Left ventricle myocardium inferior (tissue), 1 donor: Measurements from ENCODE around the gene SPATA24. TPM values are rescaled to one million over a fixed set of nuclear protein-coding genes. Genes with fewer than 3 reads are reported as not detected.

Experiments
- DNase-seq: peaks from one replicate; pipeline ENCODE4 v3.0.0-alpha.2; 2020
- H3K27ac ChIP-seq: fragments of 200-600 bp; replicated peaks from 2 replicates; pipeline ENCODE4 v1.8.0; 2021
- H3K27me3 ChIP-seq: fragments of 200-600 bp; 2 replicates; pipeline ENCODE4 v1.8.0; 2021; ENCODE audit warnings: low read depth
- H3K36me3 ChIP-seq: fragments of 200-600 bp; 2 replicates; pipeline ENCODE4 v1.8.0; 2021
- H3K4me1 ChIP-seq: fragments of 200-600 bp; 2 replicates; pipeline ENCODE4 v1.8.0; 2021
- H3K4me3 ChIP-seq: fragments of 200-600 bp; 2 replicates; pipeline ENCODE4 v1.8.0; 2021; ENCODE audit warnings: mild to moderate bottlenecking, moderate library complexity
- H3K9me3 ChIP-seq: fragments of 200-600 bp; replicated peaks from 2 replicates; pipeline ENCODE4 v1.8.0; 2021
- intact Hi-C: fragments of 100-400 bp; cut with micrococcal nuclease; formaldehyde crosslinking; loops from one replicate; pipeline ENCODE4 v1.11.0; 2022
- total RNA-seq: library from RNA; stranded (reverse); fragmentation: NEBNext Ultra II Directional; extraction: Animal tissue kit (Norgen Biotek cat#: 25700); gene quantifications from one replicate; pipeline ENCODE4 v1.2.1, GENCODE V29; 2021
- TF ChIP-seq, protein P1 (sequence below): fragments of 200-600 bp; IDR thresholded peaks from 2 replicates; pipeline ENCODE4 v1.8.0; 2021; ENCODE audit warnings: antibody characterized with exemption, mild to moderate bottlenecking, borderline replicate concordance
- donor health status: DM: no; HTN: yes; CAD: no; lungs with severe emphysema.

The SPATA24 gene
- total RNA-seq, 1 donor from 2014 or later, result 15.7 TPM

- Histone ChIP-seq H3K4me3 (no peak overlapping the region), H3K9me3 (no peaks in the 10 kb centered on the region), H3K4me1 (peaks cover 35% of the 10 kb centered on the region), H3K27ac (no peak overlapping the region), H3K27me3 (no peaks in the 10 kb centered on the region), H3K36me3 (peaks cover 47% of the 10 kb centered on the region)
- TF ChIP-seq, protein P1, sequence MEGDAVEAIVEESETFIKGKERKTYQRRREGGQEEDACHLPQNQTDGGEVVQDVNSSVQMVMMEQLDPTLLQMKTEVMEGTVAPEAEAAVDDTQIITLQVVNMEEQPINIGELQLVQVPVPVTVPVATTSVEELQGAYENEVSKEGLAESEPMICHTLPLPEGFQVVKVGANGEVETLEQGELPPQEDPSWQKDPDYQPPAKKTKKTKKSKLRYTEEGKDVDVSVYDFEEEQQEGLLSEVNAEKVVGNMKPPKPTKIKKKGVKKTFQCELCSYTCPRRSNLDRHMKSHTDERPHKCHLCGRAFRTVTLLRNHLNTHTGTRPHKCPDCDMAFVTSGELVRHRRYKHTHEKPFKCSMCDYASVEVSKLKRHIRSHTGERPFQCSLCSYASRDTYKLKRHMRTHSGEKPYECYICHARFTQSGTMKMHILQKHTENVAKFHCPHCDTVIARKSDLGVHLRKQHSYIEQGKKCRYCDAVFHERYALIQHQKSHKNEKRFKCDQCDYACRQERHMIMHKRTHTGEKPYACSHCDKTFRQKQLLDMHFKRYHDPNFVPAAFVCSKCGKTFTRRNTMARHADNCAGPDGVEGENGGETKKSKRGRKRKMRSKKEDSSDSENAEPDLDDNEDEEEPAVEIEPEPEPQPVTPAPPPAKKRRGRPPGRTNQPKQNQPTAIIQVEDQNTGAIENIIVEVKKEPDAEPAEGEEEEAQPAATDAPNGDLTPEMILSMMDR, result peak; percentile 90
- intact Hi-C loops, result loop anchor here (2.0 kb wide), 1 partner anchor 90 kb away; no protein-coding TSS in a partner anchor
- no peak for DNase-seq
Observed at GRCh38 chr5:139422307-139422893, 18.5 kb upstream of the SPATA24 start.

DNA sequence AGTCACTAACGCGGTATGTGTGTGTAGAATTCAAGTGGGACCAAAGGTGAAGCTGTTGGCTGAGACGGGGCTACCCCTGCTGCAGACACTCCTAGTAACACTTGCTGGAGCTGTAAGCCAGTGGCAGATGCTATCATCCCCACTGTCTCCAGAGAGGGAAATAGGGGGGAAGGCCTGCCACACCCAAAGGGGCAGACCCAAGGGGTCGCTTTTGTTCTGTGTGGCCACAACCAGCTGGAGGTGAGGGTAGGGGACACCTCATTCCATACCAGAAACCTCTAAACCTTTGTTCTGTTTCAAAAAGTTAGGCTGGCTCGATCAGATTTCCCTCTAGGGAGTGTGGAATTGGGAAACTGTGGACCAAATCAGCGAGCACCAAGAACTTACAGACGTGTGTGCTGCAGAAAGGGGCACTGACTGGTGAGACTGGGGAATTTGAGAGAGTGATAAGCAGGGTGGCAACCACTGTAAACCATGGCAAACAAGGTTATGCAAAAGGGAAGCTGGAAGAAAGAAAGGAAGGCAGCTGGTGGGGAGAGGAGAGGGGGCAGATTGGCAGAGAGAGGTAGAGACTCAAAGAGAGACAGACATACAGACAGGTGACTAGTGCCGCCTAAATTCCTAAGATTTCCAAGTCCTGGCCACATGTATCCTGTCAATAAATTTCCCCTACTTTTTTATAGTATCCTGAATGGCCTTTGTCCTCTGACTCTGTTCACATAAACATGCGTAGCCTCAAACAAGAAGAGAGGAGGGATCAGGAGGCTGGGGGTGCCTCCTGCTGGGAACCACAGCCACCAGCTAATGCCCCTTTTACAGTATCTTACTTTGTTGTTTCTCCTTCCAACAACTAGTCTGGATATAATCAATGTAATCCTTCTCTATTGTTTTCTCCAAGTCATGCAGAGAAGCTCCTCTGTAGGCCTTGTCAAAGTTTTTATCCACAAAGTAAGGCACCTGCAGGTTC lies 15.6 kb upstream of the SPATA24 start:
- DNase-seq, result no peak
- H3K9me3 ChIP-seq, result no peaks in the 10 kb centered on the region
- H3K27me3 ChIP-seq, result no peaks in the 10 kb centered on the region
- peaks cover 64% of the 10 kb centered on the region for H3K4me1 ChIP-seq
- intact Hi-C loops, result no loop called here
- peak overlapping the region; percentile 17 for H3K4me3 ChIP-seq
- peak overlapping the region; percentile 91 for H3K27ac ChIP-seq
- peaks cover 18% of the 10 kb centered on the region for H3K36me3 ChIP-seq
- TF ChIP-seq, protein P1, result no peak

DNA sequence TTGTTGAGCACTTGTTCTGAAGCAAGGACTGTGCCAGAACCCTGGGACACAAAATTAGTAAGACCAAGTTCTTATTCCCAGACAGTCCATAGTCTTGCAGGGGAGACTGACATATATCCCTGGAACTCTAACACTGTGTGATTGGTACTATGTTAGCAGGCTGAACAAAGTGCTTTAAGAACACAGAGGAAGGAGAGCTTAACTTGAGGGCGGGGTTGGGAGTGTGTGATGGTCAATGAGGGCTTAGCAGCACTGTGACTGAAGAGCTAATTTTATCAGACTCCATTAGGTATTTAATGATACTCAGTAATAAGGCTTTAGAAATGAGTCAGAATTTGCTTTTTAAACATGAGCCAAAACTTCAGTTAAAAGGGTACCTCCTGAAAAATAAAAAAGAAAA lies 14.9 kb upstream of the SPATA24 start:
- no peaks in the 10 kb centered on the region for H3K27me3 ChIP-seq
- TF ChIP-seq, protein P1, result no peak
- no peaks in the 10 kb centered on the region for H3K9me3 ChIP-seq
- DNase-seq, result no peak
- H3K36me3 ChIP-seq, result peaks cover 11% of the 10 kb centered on the region
- peak overlapping the region; percentile 17 for H3K4me3 ChIP-seq
- H3K4me1 ChIP-seq, result peaks cover 71% of the 10 kb centered on the region
- intact Hi-C loops, result no loop called here
- H3K27ac ChIP-seq, result peak overlapping the region; percentile 91

GRCh38 chr5:139417214-139417613 lies 13.3 kb upstream of the SPATA24 start:
- Histone ChIP-seq H3K27me3 (no peaks in the 10 kb centered on the region), H3K9me3 (no peaks in the 10 kb centered on the region), H3K4me3 (peak overlapping the region; percentile 17), H3K4me1 (peaks cover 74% of the 10 kb centered on the region), H3K27ac (peak overlapping the region; percentile 91), H3K36me3 (peaks cover 15% of the 10 kb centered on the region)
- intact Hi-C loops, result no loop called here
- no peak for DNase-seq
- TF ChIP-seq, protein P1, result no peak

GRCh38 chr5:139416651-139417050 lies 12.8 kb upstream of the SPATA24 start:
- intact Hi-C loops, result no loop called here
- TF ChIP-seq, protein P1, result no peak
- DNase-seq, result no peak
- Histone ChIP-seq H3K9me3 (no peaks in the 10 kb centered on the region), H3K4me3 (peak overlapping the region; percentile 17), H3K36me3 (peaks cover 16% of the 10 kb centered on the region), H3K4me1 (peaks cover 74% of the 10 kb centered on the region), H3K27me3 (no peaks in the 10 kb centered on the region), H3K27ac (peak overlapping the region; percentile 91)
